ENCODE measurements around the gene IQGAP1.

Gene IQGAP1

DNA sequence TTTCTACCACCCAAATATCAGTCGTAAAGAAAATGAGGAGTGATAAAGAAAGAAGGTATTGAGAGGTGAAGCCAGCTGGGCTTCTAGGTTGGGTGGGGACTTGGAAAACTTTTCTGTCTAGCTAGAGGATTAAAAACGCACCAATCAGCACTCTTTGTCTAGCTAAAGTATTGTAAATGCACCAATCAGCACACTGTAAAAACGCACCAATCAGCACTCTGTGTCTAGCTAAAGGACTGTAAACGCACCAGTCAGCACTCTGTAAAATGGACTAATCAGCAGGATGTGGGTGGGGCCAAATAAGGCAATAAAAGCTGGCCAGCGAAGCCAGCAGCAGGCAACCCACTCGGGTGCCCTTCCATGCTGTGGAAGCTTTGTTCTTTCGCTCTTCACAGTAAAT lies 13.0 kb upstream of the IQGAP1 start:
- FAIRE-seq = no peak
- no peak for DNase-seq (ENCODE audit: insufficient read length, low spot score)

DNA sequence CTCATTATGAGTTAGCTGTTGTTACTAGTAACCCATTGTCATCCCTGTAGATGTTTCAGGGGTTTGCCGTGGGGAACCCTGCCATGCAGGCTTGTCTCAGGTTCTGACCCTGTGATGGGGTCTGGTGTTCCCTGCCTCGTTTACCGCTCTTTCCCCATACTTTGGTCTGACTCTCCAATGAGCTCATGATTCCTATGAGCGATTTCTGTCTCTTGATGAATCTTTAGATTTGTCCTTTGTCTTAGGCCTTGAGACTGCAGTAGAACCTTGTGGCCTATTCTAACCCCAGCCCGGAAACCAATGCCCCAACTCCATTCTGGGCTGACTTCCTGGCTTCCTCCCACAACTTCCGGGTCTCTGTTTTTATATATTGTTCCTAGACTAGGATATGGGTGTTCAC lies 11.3 kb upstream of the IQGAP1 start:
- FAIRE-seq = no peak
- DNase-seq (ENCODE audit: insufficient read length, low spot score) = no peak

DNA sequence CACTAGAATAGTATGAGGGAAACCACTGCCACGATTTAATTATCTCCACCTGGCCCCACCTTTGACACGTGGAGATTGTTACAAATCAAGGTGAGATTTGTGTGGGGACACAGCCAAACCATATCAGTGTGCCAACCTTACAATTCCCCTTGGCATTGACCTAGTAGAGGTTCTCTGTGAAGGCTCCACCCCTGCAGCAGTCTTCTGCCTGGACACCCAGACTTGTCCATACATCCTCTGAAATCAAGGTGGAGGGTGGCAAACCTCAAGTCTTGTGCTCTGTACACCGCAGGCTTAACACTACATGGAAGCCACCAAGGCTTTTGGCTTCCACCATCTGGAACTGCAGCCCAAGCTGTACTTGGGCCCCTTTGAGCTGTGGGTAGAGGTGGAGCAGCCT lies 8.8 kb upstream of the IQGAP1 start:
- no peak for FAIRE-seq
- DNase-seq (ENCODE audit: insufficient read length, low spot score) = no peak

DNA sequence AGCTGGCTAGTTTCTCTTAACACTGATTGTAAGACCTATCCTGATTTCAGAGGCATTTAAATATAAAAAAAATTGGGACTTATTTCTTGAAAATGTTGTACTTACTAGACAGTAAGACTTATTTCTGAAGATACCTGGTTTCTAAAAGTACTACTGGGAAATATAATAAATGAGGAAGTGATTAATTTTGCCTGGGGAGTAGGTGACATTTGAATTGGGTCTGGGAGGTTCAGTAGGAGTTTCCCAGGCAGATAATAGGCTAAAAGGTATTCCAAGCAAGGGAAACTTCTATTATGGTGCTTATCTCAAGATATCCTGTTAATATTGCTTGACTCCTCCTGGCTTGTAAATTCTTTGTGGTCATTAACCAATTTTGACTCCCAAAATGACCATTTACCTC lies 6.5 kb upstream of the IQGAP1 start:
- DNase-seq (ENCODE audit: insufficient read length, low spot score) = no peak
- FAIRE-seq = no peak

DNA sequence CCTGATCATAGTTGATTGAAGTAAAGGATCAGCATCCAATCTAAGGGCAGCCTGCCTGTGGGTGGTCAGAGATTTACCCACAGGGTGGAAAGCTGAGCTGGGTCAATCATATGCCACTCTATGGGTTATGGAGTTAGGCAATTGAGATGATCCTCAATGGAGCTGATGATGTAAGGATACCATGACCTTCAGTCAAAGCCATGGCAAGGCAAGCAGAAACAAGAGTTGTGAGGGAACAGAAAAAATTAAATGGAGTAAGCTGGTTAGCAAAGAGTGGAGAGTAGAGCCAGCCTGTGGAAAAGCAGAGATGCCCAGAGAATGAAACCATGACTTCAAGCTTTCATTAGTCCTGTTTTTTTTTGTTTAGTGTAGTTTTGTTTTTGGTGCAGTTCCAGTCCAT lies 5.7 kb upstream of the IQGAP1 start:
- DNase-seq (ENCODE audit: insufficient read length, low spot score) (no peak), FAIRE-seq (no peak)

DNA sequence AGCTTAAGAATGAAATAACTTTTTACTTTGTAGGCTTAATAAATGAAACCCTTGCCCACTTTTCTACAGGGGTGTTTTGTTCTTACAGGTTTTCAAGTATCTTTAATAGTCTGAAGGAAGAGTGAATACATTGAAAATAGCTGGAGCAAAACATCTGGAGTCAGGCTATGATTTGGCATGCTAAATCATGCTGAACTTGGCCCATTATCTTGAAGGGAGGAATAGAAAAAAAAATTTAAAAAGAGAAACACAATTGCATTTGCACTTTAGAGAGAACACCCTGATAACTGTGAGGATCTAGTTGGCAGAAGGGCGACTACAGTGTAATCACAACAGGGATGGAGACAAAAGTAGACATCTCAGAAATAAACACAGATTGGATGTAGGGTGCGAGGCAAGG lies 1.8 kb upstream of the IQGAP1 start:
- DNase-seq (ENCODE audit: insufficient read length, low spot score) (no peak), FAIRE-seq (no peak)

DNA sequence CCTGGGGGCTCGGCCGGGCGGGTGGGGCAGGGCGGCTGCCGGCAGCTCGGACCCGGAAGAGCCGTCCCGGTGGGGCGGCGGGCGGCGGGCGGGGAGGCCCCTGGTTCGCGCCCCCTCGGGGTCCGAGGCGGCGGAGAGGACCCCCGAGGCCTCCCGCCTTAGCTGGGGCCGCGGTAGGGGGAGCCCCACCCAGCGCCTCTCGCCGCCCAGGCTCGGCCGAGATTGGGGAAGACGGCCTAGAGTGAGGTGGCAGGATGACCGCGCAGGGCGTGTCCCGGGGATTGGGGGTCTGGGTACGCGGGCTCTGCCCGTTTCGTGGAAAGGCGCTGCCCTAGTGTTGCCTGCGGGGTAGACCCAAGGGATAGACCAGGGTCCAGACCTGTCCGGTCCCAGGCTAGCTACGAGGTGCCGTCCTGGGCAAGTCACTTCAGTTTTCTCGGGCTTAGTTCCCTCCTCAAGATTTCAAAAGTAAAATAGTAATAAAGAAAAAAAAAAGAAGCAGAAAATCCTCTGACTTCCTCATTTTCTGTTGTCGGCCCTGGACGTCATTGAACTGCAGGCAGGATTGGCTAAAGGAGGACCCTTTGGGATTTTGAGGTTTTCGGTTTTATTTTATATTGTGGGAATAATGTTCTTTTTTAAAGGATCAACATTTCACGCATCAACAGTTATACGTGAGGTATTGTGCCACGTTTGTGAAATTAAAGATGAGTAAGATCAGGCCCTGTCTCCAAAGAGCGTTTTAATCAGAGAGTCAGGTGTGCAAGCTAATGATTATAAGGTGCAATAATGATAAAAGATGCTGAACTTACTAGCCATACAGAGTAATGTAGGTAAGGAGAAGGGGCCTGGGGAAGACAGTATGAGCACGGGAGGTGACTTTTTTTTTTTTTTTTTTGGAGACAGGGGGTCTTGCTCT lies 679 bp downstream of the IQGAP1 start:
- no peak for DNase-seq (ENCODE audit: insufficient read length, low spot score)
- no peak for FAIRE-seq

DNA sequence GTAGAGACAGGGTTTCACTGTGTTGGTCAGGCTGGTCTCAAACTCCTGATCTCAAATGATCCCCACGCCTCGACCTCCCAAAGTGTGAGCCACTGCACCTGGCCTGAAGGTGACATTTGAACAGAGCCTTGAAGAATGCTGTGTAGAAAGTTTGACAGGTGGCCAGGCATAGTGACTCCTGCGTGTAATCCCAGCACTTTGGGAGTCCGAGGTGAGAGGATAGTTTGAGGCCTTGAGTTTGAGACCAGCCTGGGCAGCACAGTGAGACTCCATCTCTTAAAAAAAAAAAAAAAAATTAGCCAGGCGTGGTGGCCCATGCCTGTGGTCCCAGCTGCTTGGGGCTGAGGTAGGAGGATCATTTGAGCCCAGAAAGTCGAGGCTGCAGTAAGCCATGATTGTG lies 1.5 kb downstream of the IQGAP1 start:
- DNase-seq (ENCODE audit: insufficient read length, low spot score) (no peak), FAIRE-seq (no peak)

DNA sequence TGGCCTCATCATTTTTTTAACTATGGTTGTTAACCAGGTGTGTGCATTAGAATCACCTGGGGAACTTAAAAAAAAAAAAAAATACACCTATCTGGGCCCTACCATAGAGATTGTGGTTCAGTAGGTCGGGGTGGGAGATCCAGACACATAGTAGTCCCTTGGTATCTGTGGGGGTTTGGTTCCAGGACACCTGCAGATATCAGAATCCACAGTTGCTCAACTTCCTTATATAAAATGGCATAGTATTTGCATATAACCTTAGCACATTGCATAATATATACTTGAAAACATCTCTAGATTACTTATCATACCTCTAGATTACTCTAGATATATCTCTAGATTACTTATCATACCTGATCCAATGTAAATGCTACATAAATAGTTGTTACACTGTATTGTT lies 5.0 kb downstream of the IQGAP1 start:
- FAIRE-seq (no peak), DNase-seq (ENCODE audit: insufficient read length, low spot score) (no peak)

DNA sequence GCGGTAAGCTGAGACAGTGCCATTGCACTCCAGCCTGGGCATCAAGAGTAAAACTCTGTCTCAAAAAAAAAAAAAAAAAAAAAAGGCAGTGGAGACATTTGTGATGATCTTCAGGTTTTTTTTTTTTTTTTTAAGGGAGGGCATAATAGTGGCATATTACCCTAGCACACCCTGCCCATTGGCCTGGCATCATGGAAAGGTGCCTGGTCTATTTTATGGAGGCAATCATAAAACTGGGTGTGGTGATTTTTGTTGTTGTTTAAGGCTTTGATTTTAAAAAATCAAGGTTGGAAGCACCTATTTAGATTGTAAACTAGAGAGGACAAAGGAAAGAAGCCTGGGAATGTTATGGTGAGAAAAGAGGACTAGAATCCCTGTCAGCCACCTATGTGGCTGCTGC lies 6.0 kb downstream of the IQGAP1 start:
- FAIRE-seq (no peak), DNase-seq (ENCODE audit: insufficient read length, low spot score) (no peak)

DNA sequence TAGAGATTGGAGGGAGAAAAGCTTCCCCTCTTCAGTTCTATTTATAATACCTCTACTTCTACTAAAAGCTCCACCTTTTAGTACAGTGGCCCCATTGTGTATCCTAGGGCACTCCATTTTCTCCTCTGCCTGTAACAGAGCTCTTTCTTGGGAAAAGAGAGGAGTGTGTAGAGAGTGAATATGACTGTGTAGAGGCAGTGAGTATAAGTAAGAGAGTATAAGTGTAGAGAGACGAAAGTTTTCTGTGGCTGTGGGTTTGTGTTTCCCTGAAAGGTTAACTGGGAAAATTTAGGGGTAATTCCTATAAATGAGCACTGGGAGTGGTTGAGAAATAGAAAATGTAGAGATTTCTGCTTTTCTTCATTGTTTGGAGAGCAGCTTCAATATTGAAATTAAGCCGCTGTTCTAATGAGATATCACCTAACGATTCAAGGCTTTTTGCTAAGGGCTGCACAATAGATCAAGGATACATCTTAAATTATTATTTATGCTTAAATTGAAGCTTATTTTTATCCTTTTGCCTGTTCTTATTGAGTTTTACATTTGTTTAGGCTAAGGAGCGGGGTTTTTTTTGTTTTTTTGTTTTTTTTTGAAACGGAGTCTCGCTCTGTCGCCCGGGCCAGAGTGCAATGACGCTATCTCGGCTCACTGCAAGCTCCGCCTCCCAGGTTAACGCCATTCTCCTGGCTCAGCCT lies 6.9 kb downstream of the IQGAP1 start:
- DNase-seq (ENCODE audit: insufficient read length, low spot score) = no peak
- FAIRE-seq = no peak

DNA sequence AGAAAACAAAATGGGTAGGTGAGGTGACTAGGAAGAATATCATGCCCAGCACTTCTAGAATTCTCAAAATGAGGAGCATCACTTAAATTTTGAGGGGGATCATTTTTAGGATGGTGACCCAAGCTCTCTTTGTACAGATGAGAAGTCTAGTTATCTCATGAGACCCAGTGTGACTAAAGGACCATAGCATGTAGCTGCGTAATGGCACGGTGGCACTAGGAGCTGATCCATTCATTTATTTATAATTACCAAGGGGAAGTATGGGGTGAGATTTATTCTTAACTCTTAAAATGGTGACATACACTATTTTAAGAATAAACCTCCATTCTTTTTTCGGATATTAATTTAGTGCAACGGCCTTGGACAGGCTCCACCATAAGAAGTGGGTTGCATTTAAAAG lies 8.3 kb downstream of the IQGAP1 start:
- no peak for FAIRE-seq
- no peak for DNase-seq (ENCODE audit: insufficient read length, low spot score)

DNA sequence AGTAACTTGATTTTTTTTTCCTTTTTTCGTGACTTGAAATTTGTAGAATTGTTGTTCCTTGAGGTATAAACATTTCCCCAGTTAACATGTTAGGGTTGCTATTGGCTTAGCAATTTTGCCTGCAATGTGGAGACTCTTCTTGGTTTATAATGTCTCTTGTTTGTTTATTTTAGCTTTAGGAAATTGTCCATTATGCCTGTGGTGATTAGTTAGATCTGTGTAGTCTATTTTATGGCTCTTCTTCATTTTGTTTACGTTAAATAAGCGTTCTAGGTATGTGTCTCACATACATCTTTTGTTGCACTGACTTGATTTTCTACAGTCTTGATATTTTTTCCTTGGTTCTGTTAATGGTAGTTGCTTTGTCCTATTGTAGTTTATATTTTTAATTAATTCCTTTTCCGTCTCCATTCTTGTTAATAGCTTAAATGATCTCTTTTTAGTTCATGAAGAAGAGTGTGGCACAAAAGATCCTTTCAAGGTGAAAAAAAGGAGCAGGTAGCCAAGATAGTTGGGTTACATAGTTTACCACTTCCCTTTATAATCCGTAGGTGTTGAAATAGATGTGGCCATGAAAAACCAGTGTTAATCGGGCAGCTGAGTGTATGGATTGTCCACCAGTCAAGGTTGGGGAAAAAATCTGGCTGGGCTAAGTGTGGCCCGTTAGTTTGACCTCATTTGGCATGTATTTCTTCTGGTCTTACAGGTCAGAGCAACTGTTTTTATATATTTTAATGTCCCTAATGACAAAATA lies 12.1 kb downstream of the IQGAP1 start:
- no peak for DNase-seq (ENCODE audit: insufficient read length, low spot score)
- no peak for FAIRE-seq

DNA sequence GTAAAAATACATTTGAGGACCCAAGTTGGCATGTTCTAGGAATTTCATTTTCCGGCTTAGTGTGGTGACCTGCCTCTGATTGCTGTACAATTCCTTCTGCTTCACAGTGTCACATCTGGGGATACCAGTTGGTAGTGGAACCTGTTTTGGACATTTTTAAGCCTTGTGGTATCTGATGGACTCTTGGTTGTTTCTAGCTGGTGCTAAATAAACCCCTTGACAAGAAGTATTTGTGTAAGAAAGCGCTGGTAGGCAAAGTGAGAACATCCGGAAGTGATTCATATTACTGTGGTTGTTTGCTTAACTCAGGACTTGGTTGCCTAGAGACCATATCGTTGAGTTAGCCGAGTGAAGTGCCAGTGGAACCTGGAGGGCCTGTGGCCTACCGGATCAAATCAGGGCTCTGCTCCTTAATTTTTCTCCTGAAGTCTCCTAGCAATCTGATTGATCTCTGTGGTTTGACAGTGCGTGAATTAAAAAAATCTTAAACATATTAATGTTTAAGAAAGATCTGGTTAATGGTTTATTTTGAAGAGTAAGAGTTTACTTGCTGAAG lies 12.8 kb downstream of the IQGAP1 start:
- FAIRE-seq = peak; percentile 31
- DNase-seq (ENCODE audit: insufficient read length, low spot score) = peak; percentile 74

DNA sequence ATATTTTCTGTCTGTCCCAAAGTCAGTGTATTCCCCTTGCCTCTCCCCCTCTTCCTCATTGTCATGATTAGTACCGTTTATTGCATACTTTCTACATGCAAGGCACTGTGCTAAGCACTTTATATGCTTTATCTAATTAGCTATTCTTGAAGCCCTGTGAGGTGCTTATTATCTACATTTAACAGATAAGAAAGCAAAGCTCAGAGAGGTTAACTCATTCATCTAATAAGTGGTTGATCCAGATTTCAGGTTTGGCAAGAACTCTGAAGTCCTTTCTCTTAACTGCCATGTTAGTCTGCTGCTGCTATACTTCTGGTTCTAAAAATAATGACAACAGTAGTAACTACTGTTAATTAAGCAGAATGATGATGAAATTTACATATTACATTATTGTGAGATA lies 13.5 kb downstream of the IQGAP1 start:
- FAIRE-seq = no peak

DNA sequence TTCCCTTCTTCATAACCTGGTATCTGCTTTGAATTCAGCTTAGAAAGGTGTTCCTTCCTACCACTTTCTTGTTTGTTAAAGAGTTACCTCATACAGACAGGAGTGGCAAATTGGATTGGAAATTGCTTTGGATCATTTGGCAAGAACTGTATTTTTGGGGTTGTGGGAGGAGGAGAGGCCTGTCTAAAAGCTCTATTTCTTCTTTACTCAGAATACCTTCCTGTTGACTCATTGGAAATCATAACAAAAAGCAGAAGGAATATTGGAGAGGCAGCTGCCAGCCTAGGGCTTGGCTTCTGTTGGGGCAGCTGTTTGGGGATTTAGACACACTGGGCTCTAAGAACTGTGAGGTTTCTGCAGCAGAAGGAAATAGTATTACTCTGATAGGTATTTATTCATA lies 14.2 kb downstream of the IQGAP1 start:
- no peak for DNase-seq (ENCODE audit: insufficient read length, low spot score)
- no peak for FAIRE-seq

More for the DNA sequence above, 13.5 kb downstream of the IQGAP1 start:
- no peak for DNase-seq (ENCODE audit: insufficient read length, low spot score)

DNA sequence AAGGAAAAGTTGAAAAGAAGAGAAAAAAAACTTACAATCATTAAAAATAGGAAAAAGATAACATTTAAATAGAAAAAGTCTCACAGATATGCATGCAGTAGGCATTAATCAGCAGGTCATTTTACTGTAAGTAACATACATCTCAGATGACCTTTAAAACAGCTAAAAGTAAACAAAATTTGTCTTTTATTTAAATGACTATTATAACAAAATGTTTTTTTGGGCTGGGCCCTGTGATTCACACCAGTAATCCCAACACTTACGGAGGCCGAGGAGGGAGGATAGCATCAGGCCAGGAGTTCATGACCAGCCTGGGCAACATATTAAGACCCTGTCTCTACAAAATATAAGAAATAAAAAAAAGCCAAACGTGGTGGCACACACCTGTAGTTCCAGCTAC lies 14.7 kb downstream of the IQGAP1 start:
- FAIRE-seq (no peak), DNase-seq (ENCODE audit: insufficient read length, low spot score) (no peak)

DNA sequence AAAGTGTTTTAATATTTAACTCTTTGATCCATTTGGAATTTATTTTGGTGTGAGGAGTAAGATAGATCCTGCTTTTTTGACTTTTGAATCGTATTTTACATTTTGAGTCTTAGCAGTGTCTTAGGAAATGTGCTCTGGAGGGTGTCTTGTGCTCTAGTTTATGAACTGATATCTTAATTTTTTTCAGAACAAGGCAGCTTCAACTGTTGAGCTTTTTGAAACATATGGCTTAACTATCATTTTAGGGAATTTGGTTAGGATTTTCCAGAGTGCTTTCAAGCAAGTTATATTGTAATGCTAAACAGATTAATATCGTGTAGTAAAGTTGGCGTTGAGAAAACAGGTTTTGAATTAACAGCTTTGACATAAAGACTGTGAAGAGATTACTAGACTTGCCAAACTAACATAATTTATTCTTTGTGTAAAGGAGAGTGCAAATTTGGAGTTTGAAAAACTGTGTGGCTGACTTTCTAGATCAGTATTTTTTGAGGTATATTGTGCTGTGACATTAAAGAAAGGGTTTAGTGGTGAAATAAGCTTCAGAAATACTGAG lies 17.1 kb downstream of the IQGAP1 start:
- FAIRE-seq (no peak), DNase-seq (ENCODE audit: insufficient read length, low spot score) (no peak)

DNA sequence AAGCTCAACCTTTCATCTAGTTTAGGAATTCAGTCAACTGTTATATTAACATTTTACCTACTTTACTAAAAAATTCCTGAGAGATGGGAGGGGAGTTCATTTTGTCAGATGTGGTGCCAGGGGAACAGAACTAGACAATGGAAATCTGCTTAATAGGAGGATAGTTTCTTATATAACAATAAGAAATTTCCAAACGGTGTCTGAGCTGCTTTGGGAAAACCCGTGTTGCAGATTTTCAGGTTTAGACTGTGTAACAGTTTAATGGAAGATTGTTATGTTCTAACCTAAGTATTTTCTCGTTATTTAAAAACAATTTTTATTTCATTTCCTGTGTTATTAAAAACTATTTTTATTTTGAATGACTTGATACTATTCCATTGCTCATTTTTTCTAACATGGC lies 19.3 kb downstream of the IQGAP1 start:
- no peak for DNase-seq (ENCODE audit: insufficient read length, low spot score)
- no peak for FAIRE-seq

DNA sequence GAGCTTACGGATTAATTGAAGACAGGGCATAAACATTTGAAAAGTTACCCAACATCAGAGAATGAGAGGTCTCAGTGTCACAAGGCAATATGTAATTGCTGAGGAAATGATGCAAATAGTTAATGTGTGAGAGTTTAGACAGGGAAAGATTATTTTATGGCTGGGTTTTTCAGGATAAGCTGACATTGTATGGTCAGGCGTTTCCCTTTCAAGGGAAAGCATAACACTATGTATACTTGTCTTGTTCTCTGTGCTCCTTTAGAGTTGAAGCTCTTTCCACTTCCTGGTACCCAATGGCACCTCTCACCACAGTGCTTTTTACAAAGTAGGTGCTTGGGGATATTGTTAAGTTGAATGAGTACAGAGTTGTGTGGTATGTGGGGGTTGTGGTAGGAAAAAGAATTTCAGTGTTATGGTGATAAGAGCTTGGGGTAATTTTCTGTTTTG lies 19.9 kb downstream of the IQGAP1 start:
- DNase-seq (ENCODE audit: insufficient read length, low spot score) (no peak), FAIRE-seq (no peak)

DNA sequence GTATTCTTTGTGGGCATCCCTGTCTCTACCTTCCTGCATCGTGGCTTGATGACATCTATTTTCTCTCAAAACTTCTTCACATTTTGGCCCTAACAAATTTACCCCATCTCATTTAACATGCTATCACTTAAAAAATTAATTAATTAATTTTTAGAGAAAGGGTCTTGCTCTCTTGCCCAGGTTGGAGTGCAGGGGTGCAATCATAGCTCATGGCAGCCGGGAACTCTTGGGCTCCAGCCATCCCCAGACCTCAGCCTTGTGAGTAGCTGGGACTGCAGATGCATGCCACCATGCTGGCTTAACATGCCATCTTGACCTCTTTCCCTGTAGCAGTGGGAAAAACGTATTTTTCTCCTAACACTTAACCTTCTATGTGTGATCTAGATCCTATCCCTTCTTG lies 20.6 kb downstream of the IQGAP1 start:
- FAIRE-seq (no peak), DNase-seq (ENCODE audit: insufficient read length, low spot score) (no peak)
